T-helper 1 cell treated with Interleukin-12 subunit alpha and Interleukin-12 subunit beta and Interleukin-4 antibody, amounts not matched to agents 30 μg/mL and 1 μg/mL, for 36 hours (primary cell): Measurements from ENCODE around the gene TEAD2.
"Not testable (repeated sequence)": the region's sequence is repeated elsewhere in the genome, so short reads cannot be mapped to it uniquely, and the experiment has no call there.

ENCODE experiments used
- H3K27ac Mint-ChIP-seq: one replicate; pipeline ENCODE4 v1.8.0; 2021; ENCODE audit warnings: mild to moderate bottlenecking, mixed read lengths
- H3K27me3 Mint-ChIP-seq: one replicate; pipeline ENCODE4 v1.8.0; 2021; ENCODE audit warnings: low read depth, mixed read lengths
- H3K36me3 Mint-ChIP-seq: one replicate; pipeline ENCODE4 v1.8.0; 2021; ENCODE audit warnings: low read depth, mixed read lengths
- H3K4me1 Mint-ChIP-seq: one replicate; pipeline ENCODE4 v1.8.0; 2021; ENCODE audit warnings: low read depth, mixed read lengths
- H3K4me3 Mint-ChIP-seq: one replicate; pipeline ENCODE4 v1.8.0; 2021; ENCODE audit warnings: mild to moderate bottlenecking, moderate library complexity, mixed read lengths
- H3K9me3 Mint-ChIP-seq: one replicate; pipeline ENCODE4 v1.8.0; 2021; ENCODE audit warnings: mixed read lengths

The TEAD2 gene

DNA sequence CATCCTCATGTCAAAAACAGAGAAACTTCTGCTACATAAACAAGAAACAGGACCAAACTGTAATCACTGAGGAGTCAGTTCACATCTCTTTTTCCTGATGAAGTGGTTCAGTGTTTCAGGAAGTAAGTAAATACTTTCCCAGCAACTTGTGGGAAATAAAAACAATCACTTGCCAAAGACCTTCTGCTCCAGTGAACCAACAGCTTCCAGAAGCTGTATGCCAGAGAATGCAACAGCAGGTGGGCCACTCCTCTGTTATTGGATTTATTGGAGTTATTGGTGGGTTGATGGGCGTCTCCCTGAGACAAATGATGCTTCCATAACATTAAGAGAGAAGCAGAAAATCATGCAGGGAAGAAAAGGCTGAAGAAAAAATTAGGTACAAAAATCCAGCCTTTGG, 47.1 kb downstream of the TEAD2 start:
- no peaks in the 10 kb centered on the region for H3K27me3 Mint-ChIP-seq
- H3K27ac Mint-ChIP-seq = no peak overlapping the region
- H3K4me1 Mint-ChIP-seq = peaks cover 3% of the 10 kb centered on the region
- no peak overlapping the region for H3K4me3 Mint-ChIP-seq
- H3K36me3 Mint-ChIP-seq = peaks cover 26% of the 10 kb centered on the region
- H3K9me3 Mint-ChIP-seq = peaks cover 23% of the 10 kb centered on the region

DNA sequence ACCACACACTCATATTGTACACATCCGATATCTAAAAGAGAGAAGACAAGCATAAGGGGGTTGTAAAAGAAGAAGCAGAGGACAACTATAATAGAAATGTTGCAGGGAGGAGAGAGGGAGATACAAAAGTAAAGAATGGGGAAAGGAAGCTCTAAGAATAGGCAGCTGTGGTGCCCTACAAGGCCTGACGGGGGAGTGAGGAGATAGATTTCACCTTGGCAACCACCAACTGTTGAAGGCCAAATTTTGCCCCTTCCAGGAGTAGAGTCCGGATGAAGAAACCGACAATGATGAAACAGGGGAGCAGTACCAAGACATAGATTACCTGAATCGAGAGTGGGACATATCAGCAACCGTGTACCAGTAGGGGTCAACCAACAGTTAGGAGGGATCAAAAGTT, 53.1 kb downstream of the TEAD2 start:
- no peaks in the 10 kb centered on the region for H3K9me3 Mint-ChIP-seq
- H3K4me3 Mint-ChIP-seq = no peak overlapping the region
- no peak overlapping the region for H3K27ac Mint-ChIP-seq
- H3K27me3 Mint-ChIP-seq = no peaks in the 10 kb centered on the region
- H3K4me1 Mint-ChIP-seq = no peaks in the 10 kb centered on the region
- peaks cover 6% of the 10 kb centered on the region for H3K36me3 Mint-ChIP-seq

DNA sequence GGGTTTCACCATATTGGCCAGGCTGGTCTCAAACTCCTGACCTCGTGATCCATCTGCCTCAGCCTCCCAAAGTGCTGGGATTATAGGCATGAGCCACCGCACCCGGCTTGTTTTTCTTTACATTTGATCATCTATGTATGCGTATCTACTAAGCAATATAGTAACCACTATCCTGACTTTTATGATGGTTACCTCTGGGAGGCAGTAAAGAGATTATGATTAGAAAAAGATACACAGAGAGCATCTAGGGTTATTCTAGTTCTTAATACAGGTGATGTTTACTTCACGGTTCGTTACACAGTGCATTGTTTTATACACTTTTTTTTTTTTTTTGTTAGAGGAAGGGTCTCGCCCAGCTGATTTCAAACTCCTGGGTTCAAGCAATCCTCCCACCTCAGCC, 55.5 kb downstream of the TEAD2 start:
- not testable (repeated sequence) for H3K27ac Mint-ChIP-seq, H3K4me3 Mint-ChIP-seq, H3K9me3 Mint-ChIP-seq, H3K4me1 Mint-ChIP-seq, H3K27me3 Mint-ChIP-seq, H3K36me3 Mint-ChIP-seq

DNA sequence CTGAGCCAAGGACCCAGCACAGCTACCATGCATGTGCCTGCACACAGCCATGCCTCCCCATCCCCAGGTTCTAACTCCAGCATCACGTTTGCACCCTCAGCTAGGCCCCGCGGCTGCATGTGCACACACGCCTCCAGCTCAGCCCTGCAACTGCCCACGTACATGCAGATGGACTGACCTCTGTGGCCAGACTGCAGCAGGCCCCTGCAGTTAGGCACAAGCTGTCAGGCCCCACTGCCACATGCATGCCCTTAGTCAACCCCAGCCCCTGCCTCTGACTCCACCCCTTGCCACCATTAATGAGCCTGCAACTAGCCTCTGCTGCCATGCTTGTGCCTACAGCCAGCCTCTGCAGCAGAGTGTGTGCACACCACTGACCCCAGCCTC, 60.4 kb downstream of the TEAD2 start:
- Mint-ChIP-seq H3K9me3 (no peaks in the 10 kb centered on the region), H3K27me3 (peaks cover 14% of the 10 kb centered on the region), H3K36me3 (no peaks in the 10 kb centered on the region), H3K4me3 (no peak overlapping the region), H3K27ac (no peak overlapping the region), H3K4me1 (peaks cover 1% of the 10 kb centered on the region)

DNA sequence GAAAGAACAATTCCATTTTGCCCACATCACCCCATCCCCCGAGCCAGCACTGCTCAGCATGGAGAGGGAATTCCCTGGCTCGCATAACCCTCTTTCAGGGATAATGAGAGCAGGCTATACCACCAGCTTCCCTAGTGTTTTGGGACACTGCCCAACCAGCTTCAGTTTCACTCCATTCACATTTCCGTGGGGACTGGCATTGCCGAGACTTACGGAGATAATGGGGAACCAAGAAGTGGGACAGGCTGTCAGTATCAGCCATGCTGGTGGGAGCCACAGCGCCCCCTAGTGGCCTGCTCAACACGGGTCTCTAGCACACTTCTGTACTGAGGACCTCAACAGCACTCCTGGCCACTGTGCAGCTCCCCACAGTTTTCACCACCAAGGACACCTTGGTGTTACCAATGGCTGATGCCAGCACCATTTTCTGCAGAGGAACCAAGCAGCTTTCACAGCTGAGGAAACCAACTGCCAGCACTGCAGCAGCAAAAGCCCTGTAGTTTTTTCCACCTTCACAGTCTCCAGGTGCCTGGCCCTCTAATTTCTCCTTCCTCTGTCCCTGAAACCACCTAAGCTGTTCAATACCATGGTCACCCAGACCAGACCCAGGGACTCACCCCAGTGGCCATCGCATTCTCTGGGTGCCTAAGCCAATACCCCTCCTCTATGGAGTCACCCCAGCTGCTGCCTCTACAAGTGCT, 60.9 kb downstream of the TEAD2 start:
- Mint-ChIP-seq H3K27me3 (peaks cover 14% of the 10 kb centered on the region), H3K27ac (no peak overlapping the region), H3K4me3 (no peak overlapping the region), H3K36me3 (no peaks in the 10 kb centered on the region), H3K9me3 (no peaks in the 10 kb centered on the region), H3K4me1 (peaks cover 1% of the 10 kb centered on the region)

DNA sequence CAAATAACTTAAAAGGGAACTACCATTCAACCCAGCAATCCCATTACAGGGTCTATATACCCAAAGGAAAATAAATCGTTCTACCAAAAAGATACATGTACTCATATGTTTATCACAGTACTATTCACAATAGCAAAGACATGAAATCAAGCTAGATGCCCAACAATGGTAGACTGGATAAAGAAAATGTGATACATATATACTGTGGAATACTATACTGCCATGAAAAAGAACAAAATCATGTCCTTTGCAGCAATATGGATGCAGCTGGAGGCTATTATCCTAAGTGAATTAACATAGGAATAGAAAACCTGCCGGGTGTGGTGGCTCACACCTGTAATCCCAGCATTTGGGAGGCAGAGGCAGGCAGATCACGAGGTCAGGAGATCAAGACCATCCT, 63.6 kb downstream of the TEAD2 start:
- H3K4me1 Mint-ChIP-seq, H3K4me3 Mint-ChIP-seq, H3K9me3 Mint-ChIP-seq, H3K36me3 Mint-ChIP-seq, H3K27ac Mint-ChIP-seq: not testable (repeated sequence)
- peaks cover 14% of the 10 kb centered on the region for H3K27me3 Mint-ChIP-seq

DNA sequence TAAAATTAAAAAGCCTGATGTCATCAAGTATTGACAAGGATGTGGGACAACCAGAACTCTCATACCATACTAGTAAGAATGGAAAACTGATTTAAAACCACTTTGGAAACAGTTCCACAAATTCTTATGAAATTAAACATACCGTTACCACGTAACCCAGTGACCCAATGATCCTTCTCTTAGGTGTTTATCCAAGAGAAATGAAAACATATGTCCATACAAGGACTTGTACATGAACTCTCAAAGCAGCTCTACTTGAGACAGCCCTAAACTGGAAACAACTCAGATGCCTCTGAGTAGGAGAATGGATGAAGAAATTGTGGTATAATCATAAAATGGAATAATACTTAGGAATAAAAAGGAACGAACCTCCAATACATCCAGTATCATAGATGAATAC, 64.8 kb downstream of the TEAD2 start:
- peaks cover 1% of the 10 kb centered on the region for H3K4me1 Mint-ChIP-seq
- H3K27ac Mint-ChIP-seq = no peak overlapping the region
- no peak overlapping the region for H3K4me3 Mint-ChIP-seq
- H3K27me3 Mint-ChIP-seq = peaks cover 12% of the 10 kb centered on the region
- no peaks in the 10 kb centered on the region for H3K9me3 Mint-ChIP-seq
- H3K36me3 Mint-ChIP-seq = no peaks in the 10 kb centered on the region

DNA sequence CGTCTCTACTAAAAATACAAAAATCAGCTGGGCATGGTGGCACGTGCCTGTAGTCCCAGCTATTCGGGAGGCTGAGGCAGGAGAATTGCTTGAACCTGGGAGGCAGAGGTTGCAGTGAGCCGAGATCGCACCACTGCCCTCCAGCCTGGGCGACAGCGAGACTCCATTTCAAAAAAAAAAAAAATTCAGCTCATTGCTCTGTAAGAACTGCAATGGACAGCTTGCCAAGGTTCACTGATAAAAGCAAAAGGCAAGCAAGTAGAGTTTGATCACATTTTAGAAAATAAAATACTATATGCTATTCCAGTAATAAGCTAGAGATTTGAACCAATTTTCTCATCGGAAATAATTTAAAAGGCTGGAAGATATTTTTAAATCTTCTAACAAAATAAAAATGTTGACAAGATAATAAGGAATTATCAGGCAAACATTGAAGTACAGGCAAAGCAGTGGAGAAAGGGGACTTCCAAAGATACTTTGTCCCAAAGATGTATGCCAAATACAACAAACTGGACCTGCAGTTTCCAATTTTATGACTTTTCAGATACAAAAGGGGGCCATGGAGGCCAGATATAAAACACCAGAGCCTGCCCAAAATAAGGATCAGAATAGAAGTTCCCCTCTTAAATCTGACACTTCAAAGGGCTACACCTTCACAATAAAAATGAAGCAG, 66.9 kb downstream of the TEAD2 start:
- H3K4me1 Mint-ChIP-seq = no peaks in the 10 kb centered on the region
- no peaks in the 10 kb centered on the region for H3K9me3 Mint-ChIP-seq
- H3K36me3 Mint-ChIP-seq = no peaks in the 10 kb centered on the region

DNA sequence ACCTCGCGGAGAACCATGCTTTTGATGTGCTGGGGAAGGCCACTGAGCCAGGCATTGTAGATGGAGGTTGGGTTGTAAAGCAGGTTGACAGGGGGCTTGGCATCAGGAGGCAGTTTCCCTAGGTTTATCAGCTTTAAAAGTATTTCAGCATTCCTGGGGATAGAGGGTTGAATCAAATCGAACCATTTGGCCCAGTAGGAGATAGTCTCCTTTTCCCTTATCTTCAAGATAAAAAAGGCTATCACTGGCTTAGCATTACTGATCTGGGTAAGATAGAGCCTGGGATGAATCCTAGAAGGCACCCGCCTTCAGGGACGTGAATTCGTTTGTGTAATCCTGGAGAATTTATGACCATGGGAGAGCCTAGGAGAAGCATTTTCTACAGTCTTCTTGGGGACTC, 67.8 kb downstream of the TEAD2 start:
- no peaks in the 10 kb centered on the region for H3K9me3 Mint-ChIP-seq
- peaks cover 8% of the 10 kb centered on the region for H3K27me3 Mint-ChIP-seq
- no peak overlapping the region for H3K4me3 Mint-ChIP-seq
- H3K36me3 Mint-ChIP-seq = no peaks in the 10 kb centered on the region
- no peak overlapping the region for H3K27ac Mint-ChIP-seq
- no peaks in the 10 kb centered on the region for H3K4me1 Mint-ChIP-seq

More for the DNA sequence above, 66.9 kb downstream of the TEAD2 start:
- no peak overlapping the region for H3K27ac Mint-ChIP-seq
- H3K27me3 Mint-ChIP-seq = peaks cover 10% of the 10 kb centered on the region
- H3K4me3 Mint-ChIP-seq = no peak overlapping the region
